Activated CD4-positive, CD25-positive, alpha-beta regulatory T cell treated with anti-CD3 and anti-CD28 coated beads, Interleukin-2, amount 50 U/mL, for 16 hours (primary cell): ENCODE data around the gene EBI3.
A peak's percentile ranks its signal among the peaks of the same experiment; 100 is the strongest.
"Not testable (repeated sequence)": the region's sequence is repeated elsewhere in the genome, so short reads cannot be mapped to it uniquely, and the experiment has no call there.

Source experiments
- DNase-seq: peaks from one replicate; pipeline ENCODE4 v3.0.0-alpha.2; 2020; ENCODE audit warnings: low read depth, low spot score

Gene EBI3

DNA sequence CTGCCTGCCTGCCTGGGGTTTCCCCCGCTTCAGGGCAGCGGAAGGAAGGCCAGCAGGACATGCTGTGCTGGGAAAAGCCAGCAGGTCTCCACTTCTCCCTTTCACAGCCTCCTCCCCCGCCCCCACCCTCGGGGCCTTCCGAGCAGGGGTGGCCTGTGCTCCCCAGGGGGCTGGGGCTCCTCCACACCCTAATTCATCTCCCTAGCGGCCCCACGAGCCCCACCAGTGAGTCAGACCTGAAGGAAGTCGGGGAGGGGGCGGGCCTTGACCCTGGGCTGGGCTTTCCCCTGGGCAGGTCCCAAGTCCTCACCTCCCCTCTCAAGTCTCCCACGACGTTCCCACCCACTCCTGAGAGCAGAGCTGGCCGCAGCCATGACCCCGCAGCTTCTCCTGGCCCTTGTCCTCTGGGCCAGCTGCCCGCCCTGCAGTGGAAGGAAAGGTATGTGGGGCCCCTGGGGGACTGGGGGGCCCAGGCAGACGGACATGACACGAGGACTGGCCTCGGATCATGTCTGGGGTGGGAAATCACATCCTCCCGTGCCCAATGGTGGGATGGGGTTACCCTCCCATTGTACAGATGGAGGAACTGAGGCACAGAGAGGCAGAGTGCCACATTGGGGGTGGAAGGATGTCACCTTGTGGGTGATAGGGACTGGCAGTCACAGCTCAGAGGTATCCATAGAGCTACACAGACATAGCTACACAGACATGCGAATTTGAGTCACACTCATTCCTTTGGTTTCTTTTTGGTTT, at the start of gene EBI3:
Gene EBI3, plus strand, starts transcription at position 345 of the 753 bp plus-strand sequence. Its CDS starts 28 bp downstream, at position 373.
- no peak for DNase-seq

DNA sequence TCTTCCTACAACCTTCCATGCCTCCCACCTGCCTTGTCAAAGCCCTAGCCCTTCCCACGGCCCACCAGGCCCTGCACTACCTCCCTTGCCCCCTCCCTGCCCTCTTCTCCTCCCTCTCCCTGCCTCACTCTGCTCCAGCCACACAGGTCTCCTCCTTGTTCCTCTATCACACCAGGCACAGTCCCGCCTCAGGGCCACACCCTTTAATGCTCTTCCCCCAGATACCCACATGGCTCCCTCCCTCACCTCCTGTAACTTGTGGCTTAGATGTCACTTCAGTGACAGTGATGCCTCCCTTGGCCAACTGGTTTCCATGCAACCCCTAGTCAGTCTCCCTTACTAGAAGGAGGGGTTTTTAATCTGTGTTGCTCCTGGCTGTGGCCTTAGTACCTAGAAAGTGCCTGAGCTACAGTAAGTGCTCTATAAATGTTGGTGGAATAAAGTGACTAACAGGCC, 48.2 kb upstream of the EBI3 start:
- no peak for DNase-seq

DNA sequence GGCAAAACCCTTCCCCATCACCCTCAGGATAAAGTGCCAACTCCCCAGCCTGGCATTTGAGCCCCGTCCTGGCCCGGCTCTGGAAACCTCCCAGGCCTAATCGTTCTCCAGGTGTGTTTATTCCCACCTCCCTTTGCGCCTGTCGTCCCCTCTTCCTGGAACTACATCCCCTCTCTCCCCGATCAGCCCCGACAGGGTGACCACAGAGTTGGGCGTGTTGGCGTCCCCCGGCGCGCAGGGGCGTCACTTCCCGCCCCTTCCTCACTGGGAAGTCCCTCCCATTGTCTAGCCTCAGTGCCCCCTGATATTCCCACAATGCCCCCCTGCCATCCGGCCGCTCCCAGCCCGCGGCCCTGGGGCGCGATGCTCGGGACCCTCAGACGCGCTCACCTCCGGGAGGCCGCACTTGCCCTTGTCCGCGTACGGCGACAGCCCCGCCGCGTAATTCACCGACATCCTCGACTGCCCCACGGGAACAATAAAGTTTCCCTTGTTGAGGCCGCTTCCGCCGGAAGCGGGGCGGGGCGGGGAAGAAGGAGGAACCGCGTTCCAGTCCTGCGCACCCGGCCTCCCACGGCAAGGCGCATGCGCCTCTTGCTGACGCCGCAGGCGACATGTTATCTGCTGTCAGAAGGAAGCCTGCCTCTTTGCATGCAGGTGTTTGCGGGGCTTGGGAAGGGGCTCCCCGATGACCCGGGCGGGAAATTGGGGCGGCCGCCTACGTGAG, 47.1 kb upstream of the EBI3 start, which contains the start of the genes ANKRD24 and SIRT6:
Gene ANKRD24, plus strand, starts transcription at position 606 of the 727 bp plus-strand sequence. CDS start 3,737 bp downstream, outside the sequence.
Gene SIRT6, minus strand, starts transcription at position 480 of the 727 bp plus-strand sequence. Its CDS starts 24 bp downstream, at position 456.
- DNase-seq, result peak; percentile 94

DNA sequence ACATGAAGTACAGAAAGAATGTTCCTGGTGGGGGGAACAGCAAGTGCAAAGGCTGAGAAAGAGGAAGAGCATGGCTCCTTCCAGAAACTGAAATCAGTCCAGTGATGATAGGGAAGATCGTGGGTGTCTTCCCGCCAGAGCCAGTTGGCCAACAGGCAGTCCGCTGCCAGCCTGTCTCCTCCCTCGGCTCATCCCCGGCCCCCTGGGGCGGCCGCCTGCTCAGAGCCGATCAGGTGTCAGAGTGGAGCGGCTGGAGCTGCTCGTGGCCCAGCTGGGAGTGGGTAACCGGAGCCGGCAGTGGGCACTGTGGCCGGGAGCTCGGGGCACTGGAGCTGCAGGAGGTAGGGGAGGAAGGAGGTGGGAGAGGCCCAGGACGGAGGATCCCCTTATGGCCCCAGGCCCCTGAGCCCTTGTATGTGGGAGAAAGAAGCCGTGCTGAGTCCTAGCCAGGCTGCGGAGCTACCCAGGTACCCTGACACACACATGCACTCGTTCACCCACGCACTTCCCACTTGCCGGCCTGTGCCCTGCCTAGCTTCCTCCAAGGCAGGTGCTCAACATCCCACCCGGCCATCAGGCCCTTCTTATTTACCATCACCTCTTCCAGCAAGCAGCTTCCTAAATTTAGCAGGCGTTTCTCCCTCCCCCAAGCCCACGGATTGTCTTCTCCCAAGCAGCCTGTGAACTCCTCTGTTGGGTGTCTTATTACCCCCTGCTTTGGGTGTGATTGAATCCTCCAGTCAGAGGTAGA, 45.2 kb upstream of the EBI3 start:
- DNase-seq, result no peak

DNA sequence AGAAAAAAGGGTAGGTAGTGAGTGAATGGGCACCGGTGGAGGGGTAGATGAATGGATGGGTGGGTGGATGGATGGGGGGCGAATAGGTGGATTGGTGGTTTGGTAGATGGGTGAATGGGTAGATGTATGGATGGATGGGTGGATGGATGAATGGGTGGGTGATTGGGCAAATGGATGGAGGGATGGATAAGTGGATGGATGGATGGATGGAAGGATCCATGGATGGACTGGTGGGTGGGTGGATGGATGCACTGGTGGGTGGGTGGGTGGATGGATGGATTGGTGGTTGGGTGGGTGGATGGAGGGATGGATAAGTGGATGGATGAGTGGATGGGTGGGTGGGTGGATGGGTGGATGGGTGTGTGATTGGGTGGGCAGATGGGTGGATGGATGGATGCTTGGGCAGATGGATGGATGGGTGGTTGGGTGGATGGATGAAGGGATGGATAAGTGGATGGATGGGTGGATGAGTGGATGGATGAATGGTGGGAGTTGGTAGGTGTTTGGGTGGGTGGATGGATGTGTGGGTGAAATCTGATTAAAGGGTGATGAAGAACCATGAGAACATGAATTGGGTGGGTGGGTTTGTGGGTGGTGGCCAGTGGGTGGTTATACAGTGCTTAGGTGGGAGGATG, 44.5 kb upstream of the EBI3 start:
- no peak for DNase-seq

DNA sequence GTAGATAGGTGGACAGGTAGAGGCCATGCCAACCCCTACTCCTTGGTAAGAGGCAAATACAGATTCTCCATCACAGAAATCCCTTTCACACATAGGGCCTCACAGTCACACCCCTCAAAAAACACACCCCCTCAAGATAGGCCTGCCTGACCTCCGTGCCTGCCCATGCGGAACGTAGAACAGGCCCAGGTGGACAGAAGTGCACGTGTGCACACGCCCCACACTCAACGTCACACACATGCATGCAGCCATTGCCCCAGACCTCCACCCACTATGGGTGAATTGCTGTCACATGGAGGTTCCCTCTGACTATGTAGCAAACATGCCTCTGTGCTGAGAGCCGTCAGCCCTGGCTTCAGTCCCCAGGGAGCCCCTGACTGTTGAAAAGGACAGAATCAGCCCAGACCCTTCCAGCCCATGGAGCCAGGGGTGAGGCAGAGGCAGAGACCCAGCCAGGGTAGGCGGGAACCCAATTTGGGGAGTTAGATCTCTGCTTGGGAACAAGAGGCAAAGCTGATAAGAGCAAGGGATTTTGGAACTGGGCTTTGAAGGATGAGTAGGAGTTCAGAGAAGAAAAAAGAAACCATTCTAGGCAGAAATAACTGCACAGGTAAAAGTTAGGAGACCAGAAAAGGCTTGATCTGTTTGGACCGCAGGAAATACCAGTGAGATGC, 43.8 kb upstream of the EBI3 start:
- DNase-seq, result no peak

DNA sequence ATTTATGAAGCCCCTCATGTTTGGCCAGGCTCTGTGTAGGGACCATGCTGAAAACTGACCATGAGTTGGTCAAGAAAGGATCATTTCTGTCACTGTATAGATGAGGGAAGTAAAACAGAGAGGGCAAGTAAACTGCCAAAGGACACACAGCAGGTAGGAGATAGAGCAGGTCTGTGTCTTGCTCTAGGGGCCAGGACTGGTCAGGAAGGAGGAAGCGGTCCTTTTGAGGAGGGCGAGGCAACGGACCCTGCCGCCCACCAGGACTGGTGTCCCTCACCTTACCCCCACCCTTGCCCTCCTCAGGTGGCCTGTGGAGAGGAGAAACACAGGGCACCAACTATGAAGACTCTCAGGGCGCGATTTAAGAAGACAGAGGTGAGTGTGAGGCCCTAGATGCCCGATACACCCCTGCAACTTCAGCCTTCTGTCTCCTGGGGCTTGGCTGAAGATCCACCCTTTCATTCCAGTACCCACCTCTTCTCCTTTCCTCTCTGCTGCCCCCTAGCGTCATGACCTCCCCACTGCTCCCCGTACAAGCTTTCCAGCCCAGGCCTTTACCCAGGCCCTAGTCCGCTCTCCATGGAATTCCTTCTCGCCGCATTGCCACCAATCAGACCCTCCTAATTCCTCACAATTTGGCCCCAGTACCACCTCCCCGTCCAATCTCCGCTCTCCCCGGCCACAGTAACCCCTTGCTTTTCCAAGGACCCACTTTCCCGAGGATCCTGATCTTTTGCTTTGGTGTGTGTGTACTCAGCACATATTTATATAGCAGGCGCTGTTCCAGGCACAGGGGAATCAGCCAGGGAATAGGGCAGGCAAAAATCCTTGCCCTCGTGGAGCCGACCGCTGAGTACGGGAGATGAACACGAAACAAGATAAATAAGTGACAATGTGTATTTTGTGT, 43.0 kb upstream of the EBI3 start:
- peak; percentile 58 for DNase-seq

DNA sequence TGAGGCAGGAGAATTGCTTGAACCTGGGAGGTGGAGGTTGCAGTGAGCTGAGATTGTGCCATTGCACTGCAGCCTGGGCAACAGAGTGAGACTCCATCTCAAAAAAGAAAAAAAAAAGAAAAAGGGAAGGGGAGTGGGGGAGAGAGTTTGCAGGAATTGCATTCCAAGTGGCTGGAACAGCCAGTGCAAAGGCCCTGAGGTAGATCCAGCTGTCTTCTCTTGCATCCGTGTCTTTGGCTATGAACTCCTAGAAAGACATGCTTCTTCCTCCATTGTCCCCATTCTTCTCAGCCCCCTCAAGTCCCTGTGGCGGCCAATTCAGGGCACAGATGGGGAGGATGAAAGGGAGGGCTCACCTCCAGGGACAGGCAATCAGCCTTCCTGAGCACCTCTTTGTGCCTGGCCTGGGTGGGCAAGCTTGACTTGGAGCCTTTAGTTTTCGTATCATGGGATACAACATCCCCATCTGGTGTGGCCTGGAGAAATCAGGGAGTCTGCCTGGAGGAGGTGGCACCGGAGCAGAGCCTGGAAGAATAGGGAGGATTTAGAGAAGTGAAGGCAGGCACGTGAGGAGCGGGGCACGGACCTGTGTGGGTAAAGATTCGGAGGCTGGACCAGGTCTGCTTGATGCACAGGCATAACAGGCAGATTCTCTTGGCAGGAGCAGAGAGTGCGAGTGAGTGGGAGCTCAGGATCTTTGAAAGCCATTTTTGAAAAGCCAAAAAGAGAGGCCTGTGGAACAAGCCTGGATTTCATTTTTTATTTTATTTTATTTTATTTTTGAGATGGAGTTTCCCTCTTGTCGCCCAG, 41.8 kb upstream of the EBI3 start:
- no peak for DNase-seq

DNA sequence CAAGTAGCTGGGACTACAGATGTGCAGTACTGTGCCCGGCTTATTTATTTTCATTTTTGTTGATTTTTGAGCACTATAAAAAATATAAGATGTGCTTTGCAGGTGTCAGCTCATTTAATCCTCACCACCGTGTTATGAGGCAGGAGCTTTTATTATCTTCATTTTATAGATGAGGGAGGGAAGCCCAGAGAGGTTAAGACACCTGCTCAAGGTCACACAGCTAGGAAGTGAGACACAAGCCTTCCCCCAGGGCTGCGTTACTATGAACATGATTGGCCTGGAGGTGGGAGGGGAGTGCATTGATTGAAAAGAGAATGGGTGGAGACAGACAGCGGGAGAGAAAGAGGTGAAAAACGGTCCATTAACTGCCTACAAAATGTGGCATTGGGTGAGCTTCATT, 39.7 kb upstream of the EBI3 start:
- no peak for DNase-seq

DNA sequence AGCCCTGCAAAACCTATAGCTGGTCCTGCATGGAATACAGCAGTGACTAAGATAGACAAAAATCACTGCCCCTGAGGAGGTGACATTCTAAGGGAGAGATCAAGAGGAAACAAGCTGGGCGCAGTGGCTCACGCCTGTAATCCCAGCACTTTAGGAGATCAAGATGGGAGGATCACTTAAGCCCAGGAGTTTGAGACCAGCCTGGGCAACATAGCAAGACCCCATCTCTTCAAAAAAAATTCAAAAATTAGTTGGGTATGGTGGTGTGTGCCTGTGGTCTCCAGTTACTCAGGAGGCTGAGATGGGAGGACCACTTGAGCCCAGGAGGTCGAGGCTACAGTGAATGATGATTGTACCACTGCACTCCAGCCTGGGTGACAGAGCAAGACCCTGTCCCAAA, 36.8 kb upstream of the EBI3 start:
- not testable (repeated sequence) for DNase-seq

DNA sequence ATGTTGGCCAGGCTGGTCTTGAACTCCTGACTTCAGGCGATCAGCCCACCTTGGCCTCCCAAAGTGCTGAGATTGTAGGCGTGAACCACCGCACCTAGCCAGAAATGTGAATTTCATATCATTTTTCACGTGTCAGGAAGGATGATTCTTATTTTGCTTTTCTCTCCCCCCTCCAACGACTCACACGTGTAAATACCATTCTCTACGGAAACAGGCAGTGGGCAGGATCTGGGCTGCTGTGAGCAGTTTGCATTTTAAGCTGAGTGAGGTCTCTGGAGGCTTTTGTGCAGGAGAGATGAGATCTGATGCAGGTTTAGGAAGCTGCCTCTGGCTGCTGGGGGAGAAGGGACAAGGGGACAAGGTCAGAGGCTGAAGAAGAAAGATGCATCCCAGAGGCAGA, 35.0 kb upstream of the EBI3 start:
- DNase-seq, result no peak

DNA sequence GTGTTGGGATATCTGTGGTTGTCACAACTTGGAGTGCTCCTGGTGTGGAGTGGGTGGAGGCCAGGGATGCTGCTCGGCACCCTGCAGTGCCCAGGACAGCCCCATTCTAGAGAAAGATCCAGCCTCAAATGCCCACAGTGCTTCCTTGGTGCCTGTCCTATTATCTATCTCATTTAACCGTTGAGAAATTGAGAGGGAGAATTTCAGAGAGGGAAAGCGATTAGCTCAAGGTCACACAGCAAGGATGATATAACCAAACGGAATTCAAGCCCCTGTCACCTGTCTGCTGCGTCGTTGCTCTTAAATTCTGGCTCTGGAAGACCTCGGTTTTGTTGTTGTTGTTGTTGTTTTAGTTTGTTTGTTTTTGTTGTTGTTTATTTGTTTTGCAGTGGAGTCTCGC, 33.3 kb upstream of the EBI3 start:
- DNase-seq, result no peak

DNA sequence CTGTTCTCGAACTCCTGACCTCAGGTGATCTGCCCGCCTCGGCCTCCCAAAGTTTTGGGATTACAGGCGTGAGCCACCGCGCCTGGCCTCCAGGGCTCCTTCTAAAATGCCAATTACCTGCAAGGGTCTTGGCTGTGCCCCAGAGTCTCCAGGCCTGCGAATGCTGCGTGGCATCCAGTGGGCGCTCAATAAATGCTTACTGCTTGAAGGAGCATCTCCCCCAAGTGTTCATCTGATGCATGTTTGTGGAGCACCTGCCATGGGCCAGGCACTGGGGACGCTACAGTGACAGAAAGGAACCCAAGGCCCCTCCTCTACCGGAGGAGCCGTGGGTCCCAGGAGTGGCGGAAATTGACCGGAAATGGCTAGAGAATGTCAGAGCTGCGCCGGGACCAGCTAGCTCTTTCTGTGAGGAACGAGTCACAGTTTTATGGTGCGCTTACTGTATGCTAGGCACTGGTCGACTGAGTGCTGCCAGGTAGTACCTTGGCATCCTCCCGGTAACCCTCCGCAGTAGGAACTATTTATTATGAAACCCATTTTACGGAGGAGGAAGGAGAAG, 32.7 kb upstream of the EBI3 start:
- DNase-seq, result no peak

DNA sequence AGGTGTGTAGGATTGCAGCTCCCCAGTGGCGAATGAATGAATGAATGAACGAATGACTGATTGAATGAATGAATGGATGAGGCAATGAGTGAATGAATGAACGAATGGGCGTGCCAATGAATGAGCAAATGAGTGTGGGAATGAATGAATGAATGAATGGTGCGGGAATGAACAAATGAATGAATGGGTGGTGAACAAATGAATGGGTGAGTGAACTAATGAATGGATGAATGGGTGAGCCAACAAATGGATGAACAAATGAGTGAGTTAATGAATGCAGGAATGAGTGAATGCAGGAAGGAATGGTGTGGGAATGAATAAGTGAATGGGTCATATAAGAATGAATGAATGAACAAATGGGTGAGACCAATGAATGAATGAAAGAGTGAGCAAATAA, 32.1 kb upstream of the EBI3 start:
- DNase-seq, result no peak

DNA sequence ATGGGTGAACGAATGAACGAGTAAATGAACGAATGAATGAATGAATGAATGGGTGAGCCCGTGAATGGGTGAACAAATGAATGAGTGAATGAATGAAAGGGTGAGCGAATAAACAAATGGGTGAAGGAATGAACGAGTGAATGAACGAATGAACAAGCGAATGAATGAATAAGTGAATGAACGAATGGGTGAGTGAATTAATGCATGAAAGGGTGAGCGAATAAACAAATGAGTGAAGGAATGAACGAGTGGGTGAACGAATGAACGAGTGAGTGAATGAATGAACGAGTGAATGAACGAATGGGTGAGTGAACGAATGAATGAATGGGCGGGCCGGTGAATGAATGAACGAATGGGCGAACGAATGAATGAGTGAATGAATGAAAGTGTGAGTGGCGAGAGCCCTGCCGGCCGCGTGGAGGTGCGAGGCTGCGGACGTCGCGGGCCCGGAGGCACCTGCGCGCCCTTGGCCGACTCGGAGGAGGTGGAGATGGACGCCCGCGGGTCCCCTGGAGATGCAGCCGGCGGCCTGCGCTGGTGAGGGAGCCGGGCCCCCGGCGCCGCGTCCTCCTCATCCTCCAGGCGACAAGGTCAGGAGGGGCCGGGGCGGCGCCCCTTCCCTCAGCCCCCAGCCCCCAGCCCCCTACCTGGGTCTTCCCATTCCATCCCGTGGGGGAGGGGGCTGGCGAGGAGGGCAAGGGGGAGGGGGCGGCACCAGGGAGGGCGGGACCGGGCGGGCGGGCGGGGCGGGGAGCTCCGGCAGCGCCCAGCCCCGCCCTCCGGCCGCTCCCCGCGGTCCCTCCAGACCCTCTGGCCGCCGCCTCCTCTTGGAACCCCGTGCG, 31.5 kb upstream of the EBI3 start:
- no peak for DNase-seq

DNA sequence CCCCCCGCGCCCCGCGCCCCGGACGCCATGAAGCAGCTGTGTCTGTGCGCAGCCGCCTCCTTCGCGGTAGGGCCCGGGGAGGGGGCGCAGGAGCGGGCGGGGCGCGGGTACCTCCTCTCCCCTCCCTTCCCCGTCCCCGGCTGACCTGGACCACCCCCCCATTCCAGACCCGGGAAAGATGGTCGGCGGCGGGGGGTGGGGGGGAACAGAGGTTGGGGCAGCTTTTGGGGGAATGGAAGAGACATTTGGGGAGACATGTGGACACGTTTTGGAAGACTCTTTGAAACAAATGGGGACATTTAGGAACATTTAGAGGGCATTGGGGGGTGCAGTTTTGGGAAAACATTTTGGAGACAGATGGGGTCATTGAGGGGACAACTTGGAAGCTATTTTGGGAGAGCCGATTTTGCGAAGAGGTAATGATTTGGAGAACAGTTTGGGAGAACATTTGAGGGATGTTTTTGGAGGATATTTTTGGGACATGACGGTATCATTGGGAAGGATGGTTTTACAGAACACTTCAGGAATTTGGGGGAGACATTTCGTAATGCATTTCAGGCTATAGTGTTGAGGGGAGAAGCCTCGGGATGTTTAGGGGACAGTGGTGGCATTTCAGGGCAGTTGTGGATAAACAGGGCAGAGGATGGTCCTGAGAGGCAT, 30.7 kb upstream of the EBI3 start:
- DNase-seq, result no peak

DNA sequence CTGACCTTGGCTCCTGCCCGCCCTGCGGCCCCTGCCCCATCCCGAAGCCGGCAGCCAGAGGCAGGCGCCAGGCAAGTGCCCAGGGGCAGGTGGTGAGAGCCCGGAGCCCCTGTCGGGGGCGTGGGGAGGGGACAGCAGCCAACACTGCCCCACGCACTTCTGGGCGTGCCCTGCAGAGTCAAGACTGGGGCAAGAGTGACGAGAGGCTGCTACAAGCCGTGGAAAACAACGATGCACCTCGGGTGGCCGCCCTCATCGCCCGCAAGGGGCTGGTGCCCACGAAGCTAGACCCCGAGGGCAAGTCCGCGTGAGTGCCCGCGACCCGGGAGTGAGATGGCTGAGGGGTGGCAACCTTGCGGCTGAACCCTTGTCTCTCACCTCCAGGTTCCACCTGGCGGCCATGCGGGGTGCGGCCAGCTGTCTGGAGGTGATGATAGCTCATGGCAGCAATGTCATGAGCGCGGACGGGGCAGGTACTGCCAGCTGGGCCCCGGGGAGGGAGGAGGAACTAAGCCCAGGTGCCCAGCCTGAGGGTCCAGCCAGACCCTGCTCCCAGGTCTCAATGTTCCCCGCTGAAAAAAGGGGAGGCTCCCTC, 29.5 kb upstream of the EBI3 start:
- DNase-seq, result no peak
